ENCODE measurements around the gene MAPK12.
A peak's percentile ranks its signal among the peaks of the same experiment; 100 is the strongest.
"Not testable (repeated sequence)": the region's sequence is repeated elsewhere in the genome, so short reads cannot be mapped to it uniquely, and the experiment has no call there.

MAPK12 gene

GRCh38 chr22:50282361-50283155 is 21.1 kb upstream of the MAPK12 start:
- DNase-seq (ENCODE audit: low read depth) = no peak

- no peak for DNase-seq (ENCODE audit: low read depth)
Measured at GRCh38 chr22:50281957-50282356, 20.5 kb upstream of the MAPK12 start.

- no peak for DNase-seq (ENCODE audit: low read depth)
Measured at GRCh38 chr22:50281384-50281760, 19.9 kb upstream of the MAPK12 start.

GRCh38 chr22:50280708-50281383 is 19.4 kb upstream of the MAPK12 start:
- no peak for DNase-seq (ENCODE audit: low read depth)

GRCh38 chr22:50280022-50280707 is 18.7 kb upstream of the MAPK12 start:
- DNase-seq (ENCODE audit: low read depth) = no peak

- no peak for DNase-seq (ENCODE audit: low read depth)
Measured at GRCh38 chr22:50278956-50279619, 17.6 kb upstream of the MAPK12 start.

GRCh38 chr22:50278461-50278860 is 17.0 kb upstream of the MAPK12 start:
- DNase-seq (ENCODE audit: low read depth) = no peak

GRCh38 chr22:50277761-50278160 is 16.3 kb upstream of the MAPK12 start:
- no peak for DNase-seq (ENCODE audit: low read depth)

GRCh38 chr22:50276143-50276542 is 14.7 kb upstream of the MAPK12 start:
- no peak for DNase-seq (ENCODE audit: low read depth)

- DNase-seq (ENCODE audit: low read depth) = no peak
Measured at GRCh38 chr22:50275181-50276055, 13.9 kb upstream of the MAPK12 start.

GRCh38 chr22:50274771-50275170 is 13.3 kb upstream of the MAPK12 start:
- no peak for DNase-seq (ENCODE audit: low read depth)

GRCh38 chr22:50274311-50274710 is 12.8 kb upstream of the MAPK12 start:
- peak; percentile 54 for DNase-seq (ENCODE audit: low read depth)

GRCh38 chr22:50273781-50274180 is 12.3 kb upstream of the MAPK12 start:
- not testable (repeated sequence) for DNase-seq (ENCODE audit: low read depth)

- DNase-seq (ENCODE audit: low read depth) = not testable (repeated sequence)
Measured at GRCh38 chr22:50273352-50273751, 11.9 kb upstream of the MAPK12 start.

- DNase-seq (ENCODE audit: low read depth) = no peak
Measured at GRCh38 chr22:50272044-50272802, 10.7 kb upstream of the MAPK12 start.

- DNase-seq (ENCODE audit: low read depth) = no peak
Measured at GRCh38 chr22:50271519-50271970, 10.1 kb upstream of the MAPK12 start.

GRCh38 chr22:50270666-50271394 is 9.3 kb upstream of the MAPK12 start:
- DNase-seq (ENCODE audit: low read depth) = no peak

GRCh38 chr22:50269970-50270665 is 8.6 kb upstream of the MAPK12 start, which contains the start of gene MAPK11:
Gene MAPK11, minus strand, starts transcription at chr22:50270380. Its CDS starts 88 bp downstream, at chr22:50270292.
- DNase-seq (ENCODE audit: low read depth) = no peak

- DNase-seq (ENCODE audit: low read depth) = no peak
Measured at GRCh38 chr22:50269573-50269969, 8.1 kb upstream of the MAPK12 start.
